Stimulated activated naive CD8-positive, alpha-beta T cell treated with anti-CD3 and anti-CD28 coated beads, Interleukin-15, Interleukin-2, amounts not matched to agents 100 ng/mL and 50 ng/mL, for 24 hours (primary cell): ENCODE measurements around the gene TTLL9.

Source experiments
- H3K27ac Mint-ChIP-seq: one replicate; pipeline ENCODE4 v1.8.0; 2021; ENCODE audit warnings: mild to moderate bottlenecking, mixed read lengths
- H3K27me3 Mint-ChIP-seq: one replicate; pipeline ENCODE4 v1.8.0; 2021; ENCODE audit warnings: mixed read lengths
- H3K36me3 Mint-ChIP-seq: one replicate; pipeline ENCODE4 v1.8.0; 2021; ENCODE audit warnings: low read depth, mixed read lengths
- H3K4me1 Mint-ChIP-seq: one replicate; pipeline ENCODE4 v1.8.0; 2021; ENCODE audit warnings: low read depth, mixed read lengths
- H3K4me3 Mint-ChIP-seq: one replicate; pipeline ENCODE4 v1.8.0; 2021; ENCODE audit warnings: mild to moderate bottlenecking, mixed read lengths
- H3K9me3 Mint-ChIP-seq: one replicate; pipeline ENCODE4 v1.8.0; 2021; ENCODE audit warnings: mixed read lengths

Gene TTLL9

DNA sequence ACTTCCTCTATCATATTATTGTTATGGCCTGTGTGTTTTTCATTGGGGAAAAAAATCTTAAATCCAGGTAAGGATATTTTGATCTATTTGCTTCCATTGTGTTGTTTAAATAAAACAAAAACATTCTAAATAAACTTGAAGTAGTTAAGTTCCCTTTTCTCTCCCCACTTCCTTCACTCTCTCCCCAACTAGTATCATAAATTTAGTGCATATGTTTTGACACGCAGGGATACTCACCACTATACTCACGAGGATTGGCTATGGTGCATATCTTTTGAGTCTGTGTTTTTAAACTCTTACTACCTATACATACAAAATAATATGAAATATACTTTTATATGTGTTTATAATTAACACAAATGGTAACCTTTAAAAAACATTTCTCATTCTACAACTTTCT lies 5.2 kb downstream of the TTLL9 start:
- Mint-ChIP-seq H3K36me3 (no peaks in the 10 kb centered on the region), H3K9me3 (no peaks in the 10 kb centered on the region), H3K4me1 (peaks cover 11% of the 10 kb centered on the region), H3K27me3 (peaks cover 15% of the 10 kb centered on the region), H3K27ac (no peak overlapping the region), H3K4me3 (no peak overlapping the region)

DNA sequence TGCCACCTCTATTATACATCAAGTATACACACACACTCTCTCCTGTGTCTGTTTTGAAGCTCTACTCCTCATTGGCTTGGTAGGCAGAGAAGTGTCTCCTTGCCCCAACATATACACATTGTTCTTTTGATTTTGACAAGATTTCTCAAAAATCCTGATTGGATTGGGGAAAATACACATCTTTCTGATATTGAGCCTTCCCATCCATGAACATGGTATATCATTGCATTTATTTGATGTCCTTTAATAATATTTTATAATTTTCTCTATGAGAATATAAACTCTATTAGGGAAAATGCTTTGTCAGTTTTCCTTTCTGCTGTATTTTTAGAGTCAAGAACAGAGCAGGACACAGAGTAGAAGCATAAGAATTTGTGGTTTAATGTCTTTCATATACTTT lies 7.2 kb downstream of the TTLL9 start:
- Mint-ChIP-seq H3K9me3 (no peaks in the 10 kb centered on the region), H3K4me3 (no peak overlapping the region), H3K27me3 (peaks cover 2% of the 10 kb centered on the region), H3K27ac (no peak overlapping the region), H3K36me3 (no peaks in the 10 kb centered on the region), H3K4me1 (peaks cover 12% of the 10 kb centered on the region)

DNA sequence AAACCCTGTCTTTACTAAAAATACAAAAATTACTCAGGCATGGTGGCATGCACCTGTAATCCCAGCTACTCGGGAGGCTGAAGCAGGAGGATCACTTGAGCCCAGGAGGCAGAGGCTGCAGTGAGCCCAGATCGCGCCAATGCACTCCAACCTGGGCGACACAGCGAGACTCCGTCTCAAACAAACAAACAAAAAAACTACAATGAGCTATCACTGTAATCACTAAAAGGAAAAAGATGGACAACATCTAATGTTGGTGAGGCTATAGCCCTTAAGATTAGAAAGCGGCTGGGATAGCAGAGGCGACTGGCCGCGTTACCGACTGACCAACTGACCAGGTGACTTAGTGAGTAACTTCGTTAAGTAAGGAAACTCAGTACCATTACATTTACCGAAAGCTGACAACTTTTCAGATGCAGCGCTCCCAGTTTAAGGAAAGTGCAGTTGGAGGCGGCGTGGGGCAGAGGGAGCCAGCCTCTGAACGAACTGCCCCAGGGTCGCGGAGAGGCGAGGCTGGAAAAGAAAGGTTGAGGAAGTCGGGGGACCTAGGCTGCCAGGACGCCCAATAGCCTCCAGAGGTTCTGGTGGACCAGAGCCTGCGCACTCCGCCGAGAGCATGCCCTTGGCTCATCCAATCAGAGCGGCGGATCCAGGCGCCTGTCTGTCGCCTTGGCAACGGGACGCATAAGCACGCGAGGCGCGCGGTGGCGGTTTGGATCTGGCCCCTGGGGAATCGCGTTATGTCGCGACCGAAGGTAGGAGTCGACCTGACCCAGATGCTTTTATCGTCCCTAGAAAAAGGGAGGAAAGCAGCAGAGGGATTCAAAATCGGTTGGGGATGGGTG lies 8.9 kb downstream of the TTLL9 start:
- peaks cover 12% of the 10 kb centered on the region for H3K4me1 Mint-ChIP-seq
- H3K9me3 Mint-ChIP-seq: no peaks in the 10 kb centered on the region
- H3K4me3 Mint-ChIP-seq: peak overlapping the region; percentile 87
- peak overlapping the region; percentile 82 for H3K27ac Mint-ChIP-seq
- H3K27me3 Mint-ChIP-seq: no peaks in the 10 kb centered on the region
- H3K36me3 Mint-ChIP-seq: no peaks in the 10 kb centered on the region

DNA sequence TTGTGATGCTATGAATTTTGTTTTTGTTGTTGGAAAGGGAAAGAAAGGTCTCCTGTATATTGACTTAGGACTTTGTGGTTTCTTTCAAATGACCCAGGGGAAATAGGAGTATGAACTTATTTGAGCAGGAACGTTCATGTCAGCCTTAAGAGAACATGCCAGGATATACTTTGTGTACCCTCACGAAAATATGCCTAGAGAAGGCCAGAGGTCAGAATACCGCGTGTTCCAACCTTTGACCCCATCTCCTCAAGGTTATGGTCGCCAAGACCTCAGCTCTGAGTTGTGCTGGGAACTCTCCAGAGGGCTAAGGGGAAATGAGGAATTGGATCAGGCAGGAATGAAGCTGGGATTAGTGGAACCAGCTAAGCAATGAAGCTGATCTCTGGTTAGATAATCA lies 11.5 kb downstream of the TTLL9 start:
- Mint-ChIP-seq H3K27ac (no peak overlapping the region), H3K4me1 (peaks cover 12% of the 10 kb centered on the region), H3K4me3 (no peak overlapping the region), H3K9me3 (no peaks in the 10 kb centered on the region), H3K36me3 (no peaks in the 10 kb centered on the region), H3K27me3 (no peaks in the 10 kb centered on the region)

DNA sequence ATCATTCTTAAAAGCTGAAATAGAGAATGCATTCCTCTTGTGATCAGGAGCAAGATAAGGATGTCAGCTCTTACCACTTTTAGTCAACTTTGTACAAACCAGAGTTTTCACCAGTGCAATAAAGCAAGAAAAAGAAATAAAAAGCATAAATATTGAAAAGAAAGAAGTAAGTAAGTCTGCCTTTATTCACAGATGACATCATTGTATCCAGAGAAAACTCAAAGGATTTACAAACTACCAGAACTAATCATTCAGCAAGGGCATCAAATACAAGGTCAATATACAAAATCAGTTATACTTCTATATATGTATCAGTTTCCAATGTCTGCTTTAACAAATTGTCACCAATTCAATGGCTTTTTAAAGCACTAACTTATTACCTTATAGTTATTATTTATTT lies 13.4 kb downstream of the TTLL9 start:
- Mint-ChIP-seq H3K36me3 (no peaks in the 10 kb centered on the region), H3K4me1 (peaks cover 12% of the 10 kb centered on the region), H3K27ac (no peak overlapping the region), H3K9me3 (no peaks in the 10 kb centered on the region), H3K27me3 (no peaks in the 10 kb centered on the region), H3K4me3 (no peak overlapping the region)

DNA sequence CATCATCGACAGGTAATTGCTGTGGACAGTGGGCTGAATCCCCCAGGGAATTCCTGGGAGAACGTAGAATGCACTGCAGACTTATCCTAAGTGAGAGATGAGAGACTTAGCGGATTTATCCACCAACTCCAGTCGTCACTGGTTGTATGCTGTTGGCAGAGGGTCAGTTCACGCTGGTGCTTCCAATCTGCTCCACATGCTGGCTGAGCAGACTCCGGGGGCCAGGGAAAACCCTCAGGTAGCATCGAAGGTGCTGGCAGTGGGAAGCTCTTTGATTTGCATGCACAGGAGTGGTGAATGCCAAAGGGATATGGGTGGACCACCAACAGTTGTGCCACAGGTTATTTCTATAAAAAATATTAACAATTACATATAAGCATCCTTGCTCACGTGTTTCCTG lies 20.2 kb downstream of the TTLL9 start:
- H3K27ac Mint-ChIP-seq: no peak overlapping the region
- H3K4me3 Mint-ChIP-seq: no peak overlapping the region
- no peaks in the 10 kb centered on the region for H3K9me3 Mint-ChIP-seq
- peaks cover 8% of the 10 kb centered on the region for H3K27me3 Mint-ChIP-seq
- H3K36me3 Mint-ChIP-seq: no peaks in the 10 kb centered on the region
- H3K4me1 Mint-ChIP-seq: peaks cover 5% of the 10 kb centered on the region

DNA sequence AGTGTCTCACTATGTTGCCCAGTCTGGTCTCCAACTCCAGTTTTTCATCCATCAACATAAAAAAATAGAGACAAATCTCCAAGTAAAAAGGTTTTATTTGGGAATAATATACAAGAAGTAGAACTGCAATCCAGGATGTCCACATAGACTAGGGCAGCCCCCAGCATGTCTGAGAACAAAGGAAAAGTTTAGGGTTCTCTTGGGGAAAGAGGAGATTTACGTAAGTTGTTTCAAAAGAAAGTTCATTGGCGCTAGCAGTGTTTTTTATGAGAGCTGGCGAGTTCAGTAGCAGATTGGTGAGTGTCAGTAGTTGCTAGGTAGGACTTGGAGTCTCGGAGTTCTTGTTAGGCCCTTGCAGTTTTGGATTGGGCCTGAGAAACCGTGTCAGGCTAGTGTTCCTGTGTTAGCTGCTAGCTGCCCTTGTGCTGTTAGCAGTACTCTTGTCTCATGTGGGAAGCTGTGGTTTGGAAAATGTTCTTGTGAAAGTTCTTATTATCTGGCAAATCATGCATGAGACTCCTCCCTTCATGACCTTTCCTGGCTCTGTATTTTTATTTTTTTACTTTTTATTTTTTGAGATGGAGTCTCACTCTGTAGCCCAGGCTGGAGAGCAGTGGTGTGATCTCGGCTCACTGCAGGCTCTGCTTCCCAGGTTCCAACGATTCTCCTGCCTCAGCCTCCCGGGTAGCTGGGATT lies 24.7 kb downstream of the TTLL9 start:
- no peaks in the 10 kb centered on the region for H3K36me3 Mint-ChIP-seq
- H3K9me3 Mint-ChIP-seq: no peaks in the 10 kb centered on the region
- H3K27ac Mint-ChIP-seq: no peak overlapping the region
- H3K27me3 Mint-ChIP-seq: peaks cover 8% of the 10 kb centered on the region
- H3K4me3 Mint-ChIP-seq: no peak overlapping the region
- peaks cover 5% of the 10 kb centered on the region for H3K4me1 Mint-ChIP-seq

DNA sequence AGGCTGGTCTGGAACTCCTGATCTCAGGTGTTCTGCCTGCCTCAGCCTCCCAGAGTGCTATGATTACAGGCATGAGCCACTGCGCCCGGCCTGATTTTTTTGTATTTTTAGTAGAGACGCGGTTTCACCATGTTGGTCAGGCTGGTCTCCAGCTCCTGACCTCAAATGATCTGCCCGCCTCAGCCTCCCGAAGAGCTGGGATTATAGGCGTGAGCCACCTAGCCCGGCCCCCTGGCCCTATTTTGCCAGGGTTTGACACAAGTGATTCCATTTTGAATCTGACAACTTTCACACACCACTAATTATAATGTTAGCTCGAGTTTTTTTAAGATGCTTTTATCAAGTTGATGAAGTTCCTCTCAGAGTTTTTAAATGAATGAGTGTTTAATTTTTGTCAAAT lies 25.6 kb downstream of the TTLL9 start:
- Mint-ChIP-seq H3K36me3 (no peaks in the 10 kb centered on the region), H3K27ac (no peak overlapping the region), H3K9me3 (no peaks in the 10 kb centered on the region), H3K4me1 (peaks cover 5% of the 10 kb centered on the region), H3K27me3 (peaks cover 8% of the 10 kb centered on the region), H3K4me3 (no peak overlapping the region)

DNA sequence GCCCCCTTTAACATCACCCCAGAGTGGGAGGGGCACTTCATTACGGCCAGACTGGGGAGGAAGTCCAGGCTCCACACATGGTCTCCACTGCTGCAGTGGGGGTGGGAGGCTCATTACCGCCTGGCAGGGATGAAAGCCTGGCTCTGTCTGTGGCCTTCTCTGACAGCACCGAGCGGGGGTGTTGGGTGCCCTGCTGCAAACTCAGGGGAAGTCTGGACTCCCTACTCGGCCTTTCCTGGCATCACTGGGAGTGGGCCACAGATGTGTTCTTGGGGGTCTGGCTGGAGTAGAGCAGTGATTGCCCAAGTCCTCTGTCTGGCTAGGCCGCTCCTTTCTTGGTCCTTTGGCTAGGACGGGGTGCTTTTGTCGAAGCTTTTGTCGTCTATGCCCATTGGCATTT lies 27.1 kb downstream of the TTLL9 start:
- Mint-ChIP-seq H3K27me3 (peaks cover 8% of the 10 kb centered on the region), H3K9me3 (no peaks in the 10 kb centered on the region), H3K36me3 (no peaks in the 10 kb centered on the region), H3K27ac (no peak overlapping the region), H3K4me3 (no peak overlapping the region), H3K4me1 (peaks cover 5% of the 10 kb centered on the region)

DNA sequence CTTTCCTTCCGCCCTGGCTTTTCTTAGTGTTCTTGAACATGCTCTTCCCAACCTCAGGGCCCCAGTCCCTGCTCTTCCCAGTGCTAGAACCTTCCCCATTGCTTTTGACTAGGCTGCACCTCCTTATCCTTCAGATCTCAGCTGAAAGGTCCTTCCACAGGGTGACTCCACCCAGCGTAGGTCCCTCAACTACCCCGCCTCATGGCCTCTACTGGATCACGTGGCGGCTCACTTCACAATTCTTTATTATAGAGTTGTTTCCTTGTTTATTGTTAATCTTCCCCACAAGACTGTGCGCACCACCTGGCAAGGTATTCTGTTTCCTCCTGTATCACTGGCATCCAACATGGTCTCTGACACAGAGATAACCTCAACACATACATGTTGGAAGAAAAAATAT lies 31.2 kb downstream of the TTLL9 start:
- H3K27me3 Mint-ChIP-seq: no peaks in the 10 kb centered on the region
- no peaks in the 10 kb centered on the region for H3K9me3 Mint-ChIP-seq
- H3K4me1 Mint-ChIP-seq: no peaks in the 10 kb centered on the region
- no peak overlapping the region for H3K27ac Mint-ChIP-seq
- no peaks in the 10 kb centered on the region for H3K36me3 Mint-ChIP-seq
- H3K4me3 Mint-ChIP-seq: no peak overlapping the region

DNA sequence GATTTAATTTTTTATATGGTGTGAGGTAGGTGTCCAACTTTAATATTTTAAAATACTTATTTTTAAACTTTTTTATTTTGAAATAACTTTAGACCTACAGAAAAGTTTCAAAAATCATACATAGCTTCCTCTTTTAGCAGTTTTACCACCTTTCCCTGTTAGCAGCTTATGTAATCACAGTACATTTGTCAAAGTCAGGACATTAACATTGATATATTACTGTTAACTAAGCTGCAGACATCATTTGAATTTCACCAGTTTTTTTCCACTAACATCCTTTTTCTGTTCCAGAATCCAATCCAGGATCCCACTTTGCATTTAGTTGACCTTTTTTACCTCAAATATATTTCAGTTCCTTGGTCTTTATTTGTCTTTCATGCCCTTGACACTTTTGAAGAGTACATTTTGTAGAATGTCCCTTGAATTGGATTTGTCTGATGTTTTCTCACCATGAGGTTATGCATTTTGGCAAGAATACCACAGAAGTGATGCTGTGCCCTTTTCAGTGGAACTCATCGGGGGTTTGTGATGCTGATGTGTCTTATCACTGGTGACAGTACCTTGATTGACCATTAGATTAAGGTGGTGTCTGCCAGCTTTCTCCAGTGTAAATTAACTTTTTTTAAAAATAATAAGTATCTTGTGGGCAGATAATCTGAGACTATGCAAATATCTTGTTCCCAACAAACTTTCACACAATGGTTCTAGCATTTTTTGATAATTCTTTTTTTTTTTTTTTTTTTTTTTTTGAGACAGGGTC lies 33.4 kb downstream of the TTLL9 start:
- no peaks in the 10 kb centered on the region for H3K36me3 Mint-ChIP-seq
- H3K27me3 Mint-ChIP-seq: no peaks in the 10 kb centered on the region
- H3K9me3 Mint-ChIP-seq: no peaks in the 10 kb centered on the region
- H3K4me3 Mint-ChIP-seq: no peak overlapping the region
- H3K27ac Mint-ChIP-seq: no peak overlapping the region
- H3K4me1 Mint-ChIP-seq: no peaks in the 10 kb centered on the region

DNA sequence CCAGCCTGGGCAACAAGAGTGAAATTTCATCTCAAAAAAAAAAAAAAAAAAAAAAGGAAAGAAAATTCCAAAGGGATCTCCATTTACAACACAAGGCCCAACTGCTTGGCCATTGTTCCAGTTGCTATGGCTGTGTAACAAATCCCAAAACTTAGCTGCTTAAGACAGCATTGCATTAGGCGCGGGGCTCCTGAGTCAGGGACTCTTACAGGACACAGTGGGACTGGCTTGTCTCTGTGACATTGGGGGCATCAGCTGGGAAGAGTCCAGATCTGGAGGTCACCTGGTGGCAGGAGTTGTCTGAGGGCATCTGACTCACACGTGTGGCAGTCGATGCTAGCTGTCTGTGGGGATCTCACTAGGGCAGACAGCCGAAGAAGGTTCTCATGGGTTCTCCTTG lies 35.6 kb downstream of the TTLL9 start:
- no peaks in the 10 kb centered on the region for H3K27me3 Mint-ChIP-seq
- no peaks in the 10 kb centered on the region for H3K4me1 Mint-ChIP-seq
- no peak overlapping the region for H3K27ac Mint-ChIP-seq
- no peak overlapping the region for H3K4me3 Mint-ChIP-seq
- H3K9me3 Mint-ChIP-seq: no peaks in the 10 kb centered on the region
- H3K36me3 Mint-ChIP-seq: no peaks in the 10 kb centered on the region

DNA sequence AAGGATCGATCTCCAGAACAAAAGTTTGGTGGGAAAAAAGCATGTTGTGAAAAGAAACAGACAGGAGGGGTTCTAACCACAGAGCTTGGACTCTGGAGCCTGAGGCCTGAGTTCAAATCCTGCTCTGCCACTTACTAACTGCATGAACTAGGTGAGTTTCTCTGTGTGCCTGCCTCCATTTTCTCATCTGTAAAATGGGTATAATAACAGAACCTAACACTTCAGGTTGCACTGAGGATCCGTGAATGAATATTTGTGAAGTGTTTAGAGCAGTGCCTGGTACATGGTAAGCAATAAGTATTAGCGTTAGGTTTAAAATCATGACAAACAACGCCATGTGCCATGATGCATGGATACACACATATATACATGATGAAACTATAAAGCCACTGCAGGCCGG lies 36.6 kb downstream of the TTLL9 start:
- Mint-ChIP-seq H3K27me3 (no peaks in the 10 kb centered on the region), H3K9me3 (no peaks in the 10 kb centered on the region), H3K27ac (no peak overlapping the region), H3K4me1 (no peaks in the 10 kb centered on the region), H3K4me3 (no peak overlapping the region), H3K36me3 (no peaks in the 10 kb centered on the region)

DNA sequence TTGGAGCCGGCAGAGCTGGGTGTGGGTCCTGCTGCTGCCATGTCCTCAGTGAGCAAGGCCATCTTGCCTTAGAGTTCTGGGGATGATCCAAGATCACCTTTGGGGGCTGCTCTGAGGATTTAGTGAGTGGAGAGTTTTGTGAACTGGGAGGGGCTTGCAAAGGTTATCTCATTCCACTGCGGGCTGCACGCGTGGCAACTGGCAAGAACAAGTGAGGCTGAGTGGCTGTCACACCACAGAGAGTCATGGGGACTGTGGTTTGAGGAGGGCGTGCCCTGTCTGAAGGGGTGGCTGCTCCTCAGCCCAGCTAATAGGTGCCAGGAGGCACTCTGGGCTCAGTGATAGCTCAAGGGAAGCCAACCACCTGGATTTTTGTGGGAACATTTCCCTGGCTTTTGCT lies 37.6 kb downstream of the TTLL9 start:
- H3K4me3 Mint-ChIP-seq: no peak overlapping the region
- no peak overlapping the region for H3K27ac Mint-ChIP-seq
- no peaks in the 10 kb centered on the region for H3K36me3 Mint-ChIP-seq
- H3K9me3 Mint-ChIP-seq: no peaks in the 10 kb centered on the region
- H3K4me1 Mint-ChIP-seq: no peaks in the 10 kb centered on the region
- no peaks in the 10 kb centered on the region for H3K27me3 Mint-ChIP-seq

DNA sequence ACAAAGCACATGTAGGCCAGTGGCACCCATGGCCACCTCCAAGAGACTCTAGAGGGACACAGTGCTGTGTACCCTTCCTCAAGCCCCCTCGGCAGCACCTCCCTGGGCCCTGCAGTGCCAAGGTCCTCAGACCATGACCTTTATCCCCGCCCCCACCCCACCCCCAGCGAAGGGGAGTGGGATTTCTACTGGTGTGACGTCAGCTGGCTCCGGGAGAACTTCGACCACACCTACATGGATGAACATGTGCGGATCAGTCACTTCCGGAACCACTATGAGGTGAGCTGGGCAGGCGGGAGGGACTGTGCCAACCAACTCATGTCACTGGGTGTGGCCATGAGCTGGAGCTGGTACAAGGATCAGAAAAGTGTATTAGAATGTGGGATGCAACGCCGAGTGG lies 38.0 kb downstream of the TTLL9 start:
- Mint-ChIP-seq H3K9me3 (no peaks in the 10 kb centered on the region), H3K36me3 (no peaks in the 10 kb centered on the region)

More for the DNA sequence above, 38.0 kb downstream of the TTLL9 start:
- no peak overlapping the region for H3K27ac Mint-ChIP-seq
- H3K4me3 Mint-ChIP-seq: no peak overlapping the region
- no peaks in the 10 kb centered on the region for H3K27me3 Mint-ChIP-seq
- H3K4me1 Mint-ChIP-seq: no peaks in the 10 kb centered on the region
